ENCODE measurements around the gene PEX7. TPM values are rescaled to one million over a fixed set of nuclear protein-coding genes. Genes with fewer than 3 reads are reported as not detected.

PEX7 gene
- total and polyA plus RNA-seq, 2 of the 8 experiments (the other 6 are each of a cell fraction or from before 2014, with no cell fraction given): 6.4 to 11.0 TPM

GRCh38 chr6:136897071-136897470 is 74.7 kb downstream of the PEX7 start:
- H3K79me2 ChIP-seq (ENCODE audit: control insufficient read depth in 1 of 2, insufficient read depth in 2 of 2, low read length in 2 of 2): no peaks in the 10 kb centered on the region
- no peaks in the 10 kb centered on the region for H3K23me2 ChIP-seq (ENCODE audit: low read depth, low read length)
- no peak for TF ChIP-seq NRF1 (IDR thresholded peaks at IDR 0.05; ENCODE audit: low read depth, low read length)
- no peak for TF ChIP-seq CHD1 (IDR thresholded peaks at IDR 0.05; ENCODE audit: low read depth, low read length)
- TF ChIP-seq FOSL1 (IDR thresholded peaks at IDR 0.05; ENCODE audit: insufficient read depth, low read depth, low read length): no peak
- TF ChIP-seq EZH2 (IDR thresholded peaks at IDR 0.05; ENCODE audit: low read depth, low read length, severe bottlenecking): no peak
- TF ChIP-seq, protein P1, sequence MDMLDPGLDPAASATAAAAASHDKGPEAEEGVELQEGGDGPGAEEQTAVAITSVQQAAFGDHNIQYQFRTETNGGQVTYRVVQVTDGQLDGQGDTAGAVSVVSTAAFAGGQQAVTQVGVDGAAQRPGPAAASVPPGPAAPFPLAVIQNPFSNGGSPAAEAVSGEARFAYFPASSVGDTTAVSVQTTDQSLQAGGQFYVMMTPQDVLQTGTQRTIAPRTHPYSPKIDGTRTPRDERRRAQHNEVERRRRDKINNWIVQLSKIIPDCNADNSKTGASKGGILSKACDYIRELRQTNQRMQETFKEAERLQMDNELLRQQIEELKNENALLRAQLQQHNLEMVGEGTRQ (IDR thresholded peaks at IDR 0.05; ENCODE audit: low read length): no peak
- no peak for TF ChIP-seq CEBPB (IDR thresholded peaks at IDR 0.05; ENCODE audit: low read depth, low read length)
- no peak for TF ChIP-seq BACH1 (IDR thresholded peaks at IDR 0.05; ENCODE audit: low read length)
- no peak for TF ChIP-seq RXRA (IDR thresholded peaks at IDR 0.05; ENCODE audit: insufficient read depth, low read depth, low read length)
- no peak for TF ChIP-seq TAF1 (IDR thresholded peaks at IDR 0.05; ENCODE audit: low read depth, low read length)
- TF ChIP-seq SP4 (IDR thresholded peaks at IDR 0.05; ENCODE audit: low read length): no peak
- TF ChIP-seq RAD21 (IDR thresholded peaks at IDR 0.05 in 1 of 2, conservative IDR thresholded peaks at IDR 0.05 in 1 of 2; ENCODE audit: low read depth in 2 of 2, low read length in 2 of 2): no peak

More at GRCh38 chr6:136897071-136897470, 74.7 kb downstream of the PEX7 start:
- Histone ChIP-seq H3K4me1 (replicated peaks in 1 of 4; ENCODE audit: control insufficient read depth in 3 of 4, insufficient read depth in 4 of 4, low read length in 3 of 4) (no peaks in the 10 kb centered on the region), H3K4me3 (ENCODE audit: extremely low read depth in 1 of 4, insufficient read depth in 2 of 4, low read depth in 3 of 4, low read length in 4 of 4) (no peak overlapping the region), H2BK120ac (replicated peaks; ENCODE audit: low read depth, low read length) (no peak overlapping the region), H4K8ac (ENCODE audit: extremely low read depth, insufficient read depth, low read length) (no peak overlapping the region), H2BK20ac (ENCODE audit: low read length) (no peak overlapping the region), H3K4ac (replicated peaks; ENCODE audit: insufficient read length, low read depth, low read length) (no peak overlapping the region), H3K4me2 (ENCODE audit: insufficient read depth in 1 of 2, low read depth in 2 of 2, low read length in 2 of 2) (no peak overlapping the region), H3K36me3 (ENCODE audit: control insufficient read depth in 2 of 4, insufficient read depth in 4 of 4, low read length in 3 of 4) (peaks cover 0 to 3% (median 1%) of the 10 kb centered on the region in 4 experiments; a peak in 3 of 8 replicates), H3K9me3 (ENCODE audit: insufficient read depth in 2 of 2, low read depth in 1 of 2, low read length in 1 of 2) (no peaks in the 10 kb centered on the region), H3K23ac (ENCODE audit: insufficient read length) (no peak overlapping the region), H3K79me1 (ENCODE audit: low read depth, low read length) (no peaks in the 10 kb centered on the region; the same call in 1 of the 2 replicates), H4K20me1 (replicated peaks in 1 of 2; ENCODE audit: control insufficient read depth in 1 of 2, insufficient read depth in 2 of 2, low read length in 2 of 2) (no peaks in the 10 kb centered on the region), H3K14ac (ENCODE audit: insufficient read length) (no peak overlapping the region), H2BK15ac (ENCODE audit: low read length) (no peak overlapping the region), H3K18ac (ENCODE audit: extremely low read depth, low read length) (no peak overlapping the region), H4K5ac (ENCODE audit: insufficient read length, low read depth, low read length) (no peak overlapping the region), H4K91ac (replicated peaks; ENCODE audit: insufficient read length, low read length) (no peak overlapping the region), H3K9ac (replicated peaks in 1 of 4; ENCODE audit: extremely low read depth in 1 of 4, low read depth in 3 of 4, low read length in 3 of 4) (no peak overlapping the region), H3K27ac (ENCODE audit: low read depth, low read length) (no peak overlapping the region), H2BK5ac (ENCODE audit: low read depth, low read length) (no peak overlapping the region), H2AFZ (ENCODE audit: low read length) (no peak overlapping the region), H3K56ac (replicated peaks; ENCODE audit: insufficient read length, low read depth, low read length) (no peak overlapping the region), H3K27me3 (replicated peaks in 1 of 4; ENCODE audit: control insufficient read depth in 3 of 4, extremely low read depth in 1 of 4, insufficient read depth in 3 of 4, low read length in 3 of 4) (no peaks in the 10 kb centered on the region), H2BK12ac (ENCODE audit: low read depth, low read length) (no peak overlapping the region), H2AK5ac (ENCODE audit: low read depth, low read length) (no peak overlapping the region)
- CTCF ChIA-PET (ENCODE audit: partially characterized antibody): interaction anchor here (0.6 to 1.3 kb wide), 3 partner anchors 11 to 253 kb away, joined by 3 to 5 read pairs (median 4); no protein-coding TSS in a partner anchor
- POLR2A ChIA-PET (ENCODE audit: partially characterized antibody): interaction anchor here (0.8 kb wide), 1 partner anchor 17 kb away, joined by 3 read pairs; no protein-coding TSS in a partner anchor
- DNase-seq (ENCODE audit: low read depth in 1 of 2, low spot score in 2 of 2) (no peak), FAIRE-seq (no peak)
- WGBS, 2 experiments (ENCODE audit: extremely low coverage in 1 of 2, insufficient coverage in 1 of 2, insufficient read length in 1 of 2, insufficient replicate concordance in 2 of 2, low coverage in 1 of 2, low lambda C conversion rate in 2 of 2, missing lambda C conversion rate in 1 of 2): 82% methylated on average over 1 of the region's 1 CpG; no CpG with 5 or more reads in 1 of the 2 experiments

Data from H1 (cell line).